WI38 (cell line): ENCODE results near the gene ADK.

Experiments
- H3K4me3 ChIP-seq: 2 replicates; pipeline ENCODE4 v1.5.1; 2011; ENCODE audit warnings: low read depth, mild to moderate bottlenecking, control low read depth, low read length
- CTCF ChIP-seq: IDR thresholded peaks from 2 replicates; pipeline ENCODE4 v1.5.1; 2012; ENCODE audit warnings: low read depth, mild to moderate bottlenecking, control low read depth, low read length

Gene ADK

DNA sequence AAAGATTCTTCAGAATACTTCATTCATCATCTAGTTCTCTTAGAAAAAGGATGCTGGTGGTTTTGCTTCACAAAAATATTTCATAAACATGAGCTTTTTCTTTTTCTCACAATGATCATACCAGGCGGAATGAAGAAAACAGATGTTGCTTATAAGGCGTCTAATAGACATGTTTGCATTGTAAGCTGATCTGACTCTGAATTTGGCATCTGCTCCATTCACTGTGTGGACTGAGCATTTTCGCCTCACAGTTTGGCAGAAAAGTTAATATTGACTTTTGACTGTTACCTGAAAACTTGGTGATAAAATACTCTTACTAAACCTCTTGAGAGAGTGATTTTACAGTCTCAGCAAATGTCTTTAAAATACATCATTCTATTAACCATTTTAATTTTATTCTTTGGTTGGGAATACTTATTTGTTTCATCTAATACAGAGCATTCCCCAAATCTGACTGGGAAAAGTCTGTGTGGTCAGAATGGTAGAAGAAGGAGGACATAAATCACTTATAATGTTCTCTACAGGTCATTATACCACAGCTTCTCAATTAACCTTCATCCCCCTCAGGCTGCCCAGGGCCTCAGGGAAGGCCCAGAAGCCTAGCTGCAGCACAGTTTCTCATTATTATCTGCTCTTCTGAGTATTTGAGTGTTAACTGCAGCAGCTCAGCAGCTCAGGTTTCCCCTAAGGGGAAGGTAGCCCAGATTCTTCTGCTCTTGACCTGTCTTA is 553.8 kb downstream of the ADK start:
- no peak overlapping the region for H3K4me3 ChIP-seq
- TF ChIP-seq CTCF: no peak

DNA sequence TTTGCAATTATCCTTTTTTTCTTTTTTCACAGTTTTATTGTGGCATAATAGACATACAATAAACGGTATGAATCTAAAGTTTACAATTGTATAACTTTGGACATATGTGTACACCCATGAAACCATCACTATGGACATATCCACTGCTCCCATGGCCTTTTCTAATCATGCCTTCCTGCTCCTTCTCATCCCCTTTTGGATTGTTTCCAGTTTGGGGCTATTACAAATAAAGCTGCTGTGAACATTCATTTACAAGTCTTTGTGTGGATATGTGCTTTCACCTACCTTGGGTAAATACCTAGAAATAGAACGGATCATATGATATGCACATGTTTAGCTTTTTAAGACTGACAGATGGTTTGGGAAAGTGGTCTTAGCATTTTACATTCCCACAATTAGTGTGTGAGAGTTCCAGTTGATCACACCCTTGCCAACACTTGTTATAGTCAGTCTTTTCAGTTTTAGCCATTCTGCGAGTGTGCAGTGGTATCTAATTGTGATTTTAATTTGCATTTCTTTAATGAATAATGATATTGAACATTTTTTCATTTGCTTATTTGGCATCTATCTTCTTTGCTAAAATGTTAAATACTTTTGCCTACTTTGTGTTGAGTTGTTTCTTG is 554.4 kb downstream of the ADK start:
- H3K4me3 ChIP-seq: no peak overlapping the region
- no peak for TF ChIP-seq CTCF

- no peak overlapping the region for H3K4me3 ChIP-seq
- no peak for TF ChIP-seq CTCF
These were observed 555.9 kb downstream of the ADK start for GRCh38 chr10:74706966-74707365.

- no peak for TF ChIP-seq CTCF
- no peak overlapping the region for H3K4me3 ChIP-seq
These were observed 557.2 kb downstream of the ADK start for GRCh38 chr10:74708246-74708645.

GRCh38 chr10:74718208-74718607 is 567.2 kb downstream of the ADK start:
- no peak overlapping the region for H3K4me3 ChIP-seq
- TF ChIP-seq CTCF: no peak

DNA sequence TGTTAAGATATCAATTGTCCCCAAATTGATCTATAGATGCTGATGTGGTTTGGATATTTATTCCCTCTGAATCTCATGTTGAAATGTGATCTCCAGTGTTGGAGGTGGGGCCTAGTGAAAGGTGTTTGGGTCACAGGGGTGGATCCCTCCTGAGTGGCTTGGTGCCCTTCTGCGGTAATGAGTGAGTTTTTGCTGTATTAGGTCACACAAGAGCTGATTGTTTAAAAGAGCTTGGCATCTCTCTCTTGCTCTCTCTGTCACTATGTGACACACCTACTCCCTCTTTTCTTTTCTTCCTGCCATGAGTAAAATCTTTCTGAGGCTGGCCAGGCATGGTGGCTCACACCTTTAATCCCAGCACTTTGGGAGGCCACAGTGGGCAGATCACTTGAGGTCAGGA is 577.2 kb downstream of the ADK start:
- no peak for TF ChIP-seq CTCF
- H3K4me3 ChIP-seq: no peak overlapping the region

GRCh38 chr10:74730246-74730645 is 579.2 kb downstream of the ADK start:
- H3K4me3 ChIP-seq: no peak overlapping the region
- TF ChIP-seq CTCF: no peak
